DMS79 (cell line): ENCODE measurements around the gene TOGARAM1.
"Not testable (repeated sequence)": the region's sequence is repeated elsewhere in the genome, so short reads cannot be mapped to it uniquely, and the experiment has no call there.

Experiments used
- DNase-seq: peaks from one replicate; lab custom pipeline; 2025; lab: John Stamatoyannopoulos, UW

TOGARAM1 gene

GRCh38 chr14:45044638-45045037 is 82.6 kb downstream of the TOGARAM1 start:
- DNase-seq = no peak

- no peak for DNase-seq
Observed at GRCh38 chr14:45048385-45048784, 86.4 kb downstream of the TOGARAM1 start.

DNA sequence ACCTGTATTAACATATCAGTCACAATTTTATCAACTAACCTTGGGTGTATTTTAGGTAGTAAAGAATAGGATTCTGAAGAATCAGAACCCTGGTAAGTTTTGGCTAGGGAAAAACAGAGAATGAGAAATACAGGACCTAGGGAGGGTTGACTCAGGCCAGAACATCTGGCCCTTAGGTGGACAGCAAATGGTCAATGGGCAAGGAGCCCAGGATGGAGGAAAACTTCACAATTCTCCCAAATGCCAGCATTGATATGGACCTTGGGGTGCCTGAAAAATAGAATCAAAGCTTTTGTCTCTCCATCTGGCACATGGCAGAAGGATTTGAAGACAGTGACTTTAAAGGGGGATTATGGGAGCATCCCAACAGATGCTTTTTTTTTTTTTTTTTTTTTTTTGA is 89.2 kb downstream of the TOGARAM1 start:
- no peak for DNase-seq

GRCh38 chr14:45051896-45052295 is 89.9 kb downstream of the TOGARAM1 start:
- no peak for DNase-seq

- DNase-seq = no peak
Observed at GRCh38 chr14:45057349-45057748, 95.4 kb downstream of the TOGARAM1 start.

- DNase-seq = no peak
Observed at GRCh38 chr14:45057881-45058364, 95.9 kb downstream of the TOGARAM1 start.

DNA sequence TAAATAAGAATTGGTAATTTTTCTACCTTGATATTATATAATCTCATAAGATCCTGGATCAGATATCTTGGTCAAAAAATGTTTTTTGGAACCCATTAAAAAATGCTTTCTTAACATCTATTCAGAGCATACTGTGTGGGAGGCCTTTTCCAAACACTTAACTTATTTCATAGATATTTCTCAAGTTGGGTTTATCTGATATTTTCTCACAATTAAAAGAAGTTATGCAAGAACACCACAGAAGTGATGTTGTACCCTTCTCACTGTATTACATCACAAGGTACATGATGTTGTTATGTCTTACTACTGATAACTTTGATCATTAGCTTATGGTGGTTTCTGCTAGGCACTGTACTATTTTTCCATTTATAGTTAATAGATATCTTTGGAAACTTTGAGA is 98.6 kb downstream of the TOGARAM1 start:
- DNase-seq = no peak

DNA sequence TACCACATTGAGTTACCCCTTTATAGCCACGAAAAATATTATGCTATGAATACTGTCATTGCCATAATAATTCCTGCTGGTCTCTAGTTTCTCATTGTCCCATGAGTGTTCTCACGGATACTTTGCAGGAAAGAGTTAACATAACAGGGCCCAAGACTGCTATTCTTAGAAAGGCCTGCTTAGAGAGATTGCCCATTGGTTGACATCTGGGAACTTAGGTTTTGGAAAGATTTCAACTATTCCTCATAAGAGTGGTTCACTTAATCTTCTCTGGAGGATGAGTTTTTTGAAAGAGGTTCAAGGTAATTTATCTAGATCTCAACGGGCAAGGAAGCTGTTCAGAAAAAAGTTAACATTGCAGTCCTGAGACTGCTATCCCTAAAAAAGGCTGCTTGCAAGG is 103.5 kb downstream of the TOGARAM1 start:
- DNase-seq = no peak

DNA sequence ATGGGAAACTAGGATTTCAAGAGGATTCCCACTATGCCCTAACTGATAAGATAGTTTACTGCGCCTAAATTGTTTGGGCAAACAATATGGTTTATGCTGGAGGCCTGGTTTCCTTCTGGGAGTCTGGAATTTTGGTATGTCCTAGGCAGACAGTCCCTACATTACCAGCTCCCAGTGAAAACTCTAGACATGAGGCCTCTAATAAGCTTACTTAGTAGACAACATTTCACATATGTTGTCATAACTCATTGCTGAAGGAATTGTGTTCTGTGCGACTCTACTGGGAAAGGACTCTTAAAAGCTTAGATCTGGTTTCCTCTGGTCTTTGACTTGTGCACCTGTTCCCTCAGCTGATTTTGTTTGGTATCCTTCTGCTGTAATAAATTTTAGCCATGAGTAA is 104.0 kb downstream of the TOGARAM1 start:
- no peak for DNase-seq

- DNase-seq = no peak
Observed at GRCh38 chr14:45066667-45067066, 104.7 kb downstream of the TOGARAM1 start.

DNA sequence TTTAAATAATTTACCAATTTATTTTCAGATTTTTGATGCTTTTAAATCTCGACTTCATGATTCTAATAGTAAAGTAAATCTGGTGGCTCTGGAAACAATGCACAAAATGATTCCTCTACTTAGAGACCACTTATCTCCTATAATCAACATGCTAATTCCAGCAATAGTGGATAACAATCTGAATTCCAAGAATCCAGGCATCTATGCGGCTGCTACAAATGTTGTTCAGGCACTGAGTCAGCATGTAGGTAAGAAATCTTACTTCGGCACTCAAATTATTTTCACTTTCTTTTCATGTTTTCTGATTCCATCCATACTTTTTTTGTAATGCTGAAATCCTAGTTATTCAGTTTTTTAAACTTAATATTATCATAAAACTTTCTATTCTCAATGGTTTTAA is 106.4 kb downstream of the TOGARAM1 start:
- no peak for DNase-seq

- no peak for DNase-seq
Observed at GRCh38 chr14:45070215-45070614, 108.2 kb downstream of the TOGARAM1 start.

DNA sequence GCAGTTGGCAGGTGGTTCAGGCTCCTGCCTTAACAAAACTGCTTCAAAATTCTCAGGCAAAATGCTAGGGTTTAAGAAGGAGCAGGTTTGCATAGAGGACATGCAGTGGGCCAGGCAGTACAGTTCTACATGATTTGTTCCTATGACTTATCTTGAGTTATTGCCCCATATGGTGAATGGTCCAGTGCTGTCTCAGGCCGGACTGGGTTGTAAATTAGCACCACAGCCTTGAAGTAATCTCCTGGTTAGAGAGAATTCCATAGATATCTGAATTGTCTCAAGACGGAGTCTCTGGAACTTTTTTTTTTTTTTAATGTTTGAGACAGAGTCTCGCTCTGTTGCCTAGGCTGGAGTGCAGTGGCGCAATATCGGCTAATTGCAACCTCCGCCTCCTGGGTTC is 110.1 kb downstream of the TOGARAM1 start:
- no peak for DNase-seq

DNA sequence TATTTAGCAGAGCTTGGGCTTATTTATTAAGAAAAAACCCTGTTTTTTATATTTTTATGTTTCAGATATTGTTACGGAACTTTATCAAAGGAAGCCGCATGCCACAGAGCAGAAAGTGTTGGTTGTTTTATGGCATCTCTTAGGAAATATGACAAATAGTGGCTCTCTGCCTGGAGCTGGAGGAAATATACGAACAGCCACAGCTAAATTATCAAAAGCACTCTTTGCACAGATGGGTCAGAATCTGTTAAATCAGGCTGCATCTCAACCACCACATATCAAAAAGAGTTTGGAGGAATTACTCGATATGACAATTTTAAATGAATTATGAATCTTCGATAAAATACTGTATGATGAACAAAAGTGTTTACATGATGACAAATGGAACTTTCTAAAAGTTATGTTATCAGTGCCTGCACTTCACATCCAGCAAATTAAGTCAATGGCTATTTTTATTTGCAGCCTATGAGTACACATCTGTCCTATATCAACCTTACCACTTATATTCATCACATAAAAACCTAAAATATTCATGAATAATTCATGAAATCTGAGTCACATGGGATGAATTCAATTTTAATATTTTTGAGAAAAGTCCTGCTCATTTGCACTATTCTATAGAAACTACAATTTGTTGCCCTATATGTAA is 111.4 kb downstream of the TOGARAM1 start:
- no peak for DNase-seq

DNA sequence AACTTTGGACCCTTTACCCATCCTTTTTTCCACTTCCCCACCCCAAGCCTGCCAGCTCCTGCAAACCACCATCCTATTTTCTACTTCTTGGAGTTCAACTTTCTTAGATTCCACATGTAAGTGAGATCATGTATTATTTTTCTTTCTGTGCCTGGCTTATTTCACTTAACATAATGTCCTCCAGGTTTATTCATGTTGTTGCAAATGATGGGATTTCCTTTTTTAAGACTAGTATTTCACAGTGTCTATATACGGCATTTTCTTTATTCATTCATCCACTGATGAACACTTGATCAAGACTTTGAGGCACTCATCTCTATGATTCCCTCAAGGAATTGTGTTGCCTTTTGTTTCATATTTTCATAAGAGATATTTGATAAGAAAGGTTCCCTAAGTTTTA is 116.3 kb downstream of the TOGARAM1 start:
- DNase-seq = no peak

DNA sequence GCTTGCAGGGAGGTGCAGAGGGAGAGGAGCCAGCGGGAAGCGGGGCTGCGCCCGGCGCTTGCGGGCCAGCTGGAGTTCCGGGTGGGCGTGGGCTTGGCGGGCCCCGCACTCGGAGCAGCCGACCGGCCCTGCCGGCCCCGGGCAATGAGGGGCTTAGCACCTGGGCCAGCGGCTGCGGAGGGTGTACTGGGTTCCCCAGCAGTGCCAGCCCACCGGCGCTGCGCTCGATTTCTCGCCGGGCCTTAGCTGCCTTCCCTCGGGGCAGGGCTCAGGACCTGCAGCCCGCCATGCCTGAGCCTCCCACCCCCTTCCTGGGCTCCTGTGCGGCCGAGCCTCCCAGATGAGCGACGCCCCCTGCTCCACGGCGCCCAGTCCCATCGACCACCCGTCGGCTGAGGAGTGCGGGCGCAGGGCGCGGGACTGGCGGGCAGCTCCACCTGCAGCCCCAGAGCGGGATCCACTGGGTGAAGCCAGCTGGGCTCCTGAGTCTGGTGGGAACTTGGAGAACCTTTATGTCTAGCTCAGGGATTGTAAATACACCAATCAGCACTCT is 118.5 kb downstream of the TOGARAM1 start:
- not testable (repeated sequence) for DNase-seq

DNA sequence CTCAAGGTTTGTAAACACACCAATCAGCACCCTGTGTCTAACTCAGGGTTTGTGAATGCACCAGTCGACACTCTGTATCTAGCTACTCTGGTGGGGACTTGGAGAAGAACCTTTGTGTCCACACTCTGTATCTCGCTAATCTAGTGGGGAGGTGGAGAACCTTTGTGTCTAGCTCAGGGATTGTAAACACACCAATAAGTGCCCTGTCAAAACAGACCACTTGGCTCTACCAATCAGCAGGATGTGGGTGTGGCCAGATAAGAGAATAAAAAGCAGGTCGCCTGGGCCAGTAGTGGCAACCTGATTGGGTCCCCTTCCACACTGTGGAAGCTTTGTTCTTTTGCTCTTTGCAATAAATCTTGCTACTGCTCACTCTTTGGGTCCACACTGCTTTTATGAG is 119.1 kb downstream of the TOGARAM1 start:
- not testable (repeated sequence) for DNase-seq

- no peak for DNase-seq
Observed at GRCh38 chr14:45082420-45082819, 120.4 kb downstream of the TOGARAM1 start.

- no peak for DNase-seq
Observed at GRCh38 chr14:45083617-45083975, 121.6 kb downstream of the TOGARAM1 start.

GRCh38 chr14:45083976-45084722 is 122.2 kb downstream of the TOGARAM1 start, which contains the start of gene PRPF39:
Gene PRPF39 (plus strand): TSS chr14:45084116. CDS start chr14:45095240, 11,124 bp downstream.
- peak; percentile 98 for DNase-seq

DNA sequence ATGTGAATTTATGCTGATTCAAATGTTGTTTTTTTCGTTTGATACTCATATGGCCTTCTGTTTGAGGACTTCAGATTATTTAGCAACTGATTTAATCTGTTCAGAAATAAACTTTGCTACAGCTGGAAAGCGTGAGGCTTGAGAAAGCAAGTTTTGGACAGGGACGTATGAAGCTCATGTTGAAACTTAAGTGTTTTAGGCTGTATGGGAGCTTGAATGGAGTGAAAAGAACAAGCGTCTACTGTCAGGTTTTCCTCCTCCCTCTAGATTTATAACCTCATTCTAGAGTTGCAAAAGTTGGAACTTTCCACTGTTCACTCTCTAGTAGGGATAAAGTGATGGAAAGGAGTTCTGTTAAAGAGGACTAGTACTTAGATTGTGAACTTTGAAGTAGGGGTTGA is 123.0 kb downstream of the TOGARAM1 start:
- no peak for DNase-seq

GRCh38 chr14:45089813-45090212 is 127.8 kb downstream of the TOGARAM1 start:
- no peak for DNase-seq

GRCh38 chr14:45091710-45092109 is 129.7 kb downstream of the TOGARAM1 start:
- DNase-seq = no peak
